ENCODE data around the gene THSD4. TPM values are rescaled to one million over a fixed set of nuclear protein-coding genes. Genes with fewer than 3 reads are reported as not detected.

Gene THSD4
- total RNA-seq, 1 experiment from 2014 or later = 29.3 TPM

- BruUV-seq (replicated peaks) = no TSS peak
- Histone ChIP-seq H3K79me2 (ENCODE audit: low read depth) (no peaks in the 10 kb centered on the region), H3K4me3 (no peak overlapping the region), H3K9me2 (ENCODE audit: insufficient read depth) (no peaks in the 10 kb centered on the region), H3K27me3 (ENCODE audit: insufficient read depth, low read depth) (no peaks in the 10 kb centered on the region), H3K4me2 (no peak overlapping the region), H4K20me1 (ENCODE audit: insufficient read depth) (no peaks in the 10 kb centered on the region), H3K9me3 (ENCODE audit: insufficient read depth, low read depth) (no peaks in the 10 kb centered on the region), H3K36me3 (ENCODE audit: low read depth) (no peaks in the 10 kb centered on the region; the same call in 1 of the 2 replicates), H2AFZ (no peak overlapping the region), H3F3A (ENCODE audit: insufficient read depth, low read depth) (no peaks in the 10 kb centered on the region), H3K4me1 (replicated peaks; ENCODE audit: insufficient read depth) (no peaks in the 10 kb centered on the region), H3K27ac (no peak overlapping the region)
- no peak for TF ChIP-seq EZH2 (IDR thresholded peaks at IDR 0.05; ENCODE audit: low read depth)
- TF ChIP-seq, protein P1, sequence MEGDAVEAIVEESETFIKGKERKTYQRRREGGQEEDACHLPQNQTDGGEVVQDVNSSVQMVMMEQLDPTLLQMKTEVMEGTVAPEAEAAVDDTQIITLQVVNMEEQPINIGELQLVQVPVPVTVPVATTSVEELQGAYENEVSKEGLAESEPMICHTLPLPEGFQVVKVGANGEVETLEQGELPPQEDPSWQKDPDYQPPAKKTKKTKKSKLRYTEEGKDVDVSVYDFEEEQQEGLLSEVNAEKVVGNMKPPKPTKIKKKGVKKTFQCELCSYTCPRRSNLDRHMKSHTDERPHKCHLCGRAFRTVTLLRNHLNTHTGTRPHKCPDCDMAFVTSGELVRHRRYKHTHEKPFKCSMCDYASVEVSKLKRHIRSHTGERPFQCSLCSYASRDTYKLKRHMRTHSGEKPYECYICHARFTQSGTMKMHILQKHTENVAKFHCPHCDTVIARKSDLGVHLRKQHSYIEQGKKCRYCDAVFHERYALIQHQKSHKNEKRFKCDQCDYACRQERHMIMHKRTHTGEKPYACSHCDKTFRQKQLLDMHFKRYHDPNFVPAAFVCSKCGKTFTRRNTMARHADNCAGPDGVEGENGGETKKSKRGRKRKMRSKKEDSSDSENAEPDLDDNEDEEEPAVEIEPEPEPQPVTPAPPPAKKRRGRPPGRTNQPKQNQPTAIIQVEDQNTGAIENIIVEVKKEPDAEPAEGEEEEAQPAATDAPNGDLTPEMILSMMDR (conservative IDR thresholded peaks at IDR 0.05) = no peak
- ChIA-PET POLR2A (ENCODE audit: unreplicated experiment) (interaction anchor here (0.6 kb wide), 1 partner anchor 9 kb away, joined by 3 read pairs; no protein-coding TSS in a partner anchor), CTCF (no interaction called here)
- DNase-seq = no peak
- intact Hi-C loops (cut with micrococcal nuclease; ENCODE audit: unreplicated experiment) = no loop called here
Measured at GRCh38 chr15:71180986-71181853, 65.9 kb downstream of the THSD4 start.

GRCh38 chr15:71182522-71182921 is 67.3 kb downstream of the THSD4 start:
- intact Hi-C loops (cut with micrococcal nuclease; ENCODE audit: unreplicated experiment) = no loop called here
- H3K4me2 ChIP-seq = no peak overlapping the region
- no peak overlapping the region for H2AFZ ChIP-seq
- no peaks in the 10 kb centered on the region for H3K9me2 ChIP-seq (ENCODE audit: insufficient read depth)
- CTCF ChIA-PET = no interaction called here
- H4K20me1 ChIP-seq (ENCODE audit: insufficient read depth) = no peaks in the 10 kb centered on the region
- no peak overlapping the region for H3K27ac ChIP-seq
- no TSS peak for BruUV-seq (replicated peaks)
- POLR2A ChIA-PET (ENCODE audit: unreplicated experiment) = no interaction called here
- H3K9me3 ChIP-seq (ENCODE audit: insufficient read depth, low read depth) = no peaks in the 10 kb centered on the region
- H3K4me3 ChIP-seq = no peak overlapping the region
- H3F3A ChIP-seq (ENCODE audit: insufficient read depth, low read depth) = no peaks in the 10 kb centered on the region
- no peaks in the 10 kb centered on the region for H3K27me3 ChIP-seq (ENCODE audit: insufficient read depth, low read depth)
- TF ChIP-seq EZH2 (IDR thresholded peaks at IDR 0.05; ENCODE audit: low read depth) = no peak
- TF ChIP-seq, protein P1 (conservative IDR thresholded peaks at IDR 0.05) = no peak
- no peak for DNase-seq
- no peaks in the 10 kb centered on the region; the same call in 1 of the 2 replicates for H3K36me3 ChIP-seq (ENCODE audit: low read depth)
- no peaks in the 10 kb centered on the region for H3K4me1 ChIP-seq (replicated peaks; ENCODE audit: insufficient read depth)
- H3K79me2 ChIP-seq (ENCODE audit: low read depth) = no peaks in the 10 kb centered on the region

GRCh38 chr15:71183063-71183462 is 67.8 kb downstream of the THSD4 start:
- ChIA-PET CTCF (no interaction called here), POLR2A (ENCODE audit: unreplicated experiment) (no interaction called here)
- intact Hi-C loops (cut with micrococcal nuclease; ENCODE audit: unreplicated experiment) = no loop called here
- H3K4me3 ChIP-seq = no peak overlapping the region
- no peaks in the 10 kb centered on the region; the same call in 1 of the 2 replicates for H3K36me3 ChIP-seq (ENCODE audit: low read depth)
- no peaks in the 10 kb centered on the region for H3K4me1 ChIP-seq (replicated peaks; ENCODE audit: insufficient read depth)
- H3K4me2 ChIP-seq = no peak overlapping the region
- TF ChIP-seq EZH2 (IDR thresholded peaks at IDR 0.05; ENCODE audit: low read depth) = no peak
- TF ChIP-seq, protein P1 (conservative IDR thresholded peaks at IDR 0.05) = no peak
- H4K20me1 ChIP-seq (ENCODE audit: insufficient read depth) = no peaks in the 10 kb centered on the region
- no peaks in the 10 kb centered on the region for H3K27me3 ChIP-seq (ENCODE audit: insufficient read depth, low read depth)
- no peak overlapping the region for H2AFZ ChIP-seq
- H3K79me2 ChIP-seq (ENCODE audit: low read depth) = no peaks in the 10 kb centered on the region
- no TSS peak for BruUV-seq (replicated peaks)
- H3K9me3 ChIP-seq (ENCODE audit: insufficient read depth, low read depth) = no peaks in the 10 kb centered on the region
- no peaks in the 10 kb centered on the region for H3F3A ChIP-seq (ENCODE audit: insufficient read depth, low read depth)
- H3K27ac ChIP-seq = no peak overlapping the region
- DNase-seq = no peak
- no peaks in the 10 kb centered on the region for H3K9me2 ChIP-seq (ENCODE audit: insufficient read depth)
